Trophoblast cell (in vitro differentiated cells and primary cell): ENCODE measurements around the gene FKBP14.

ENCODE experiments used
- DNase-seq, 2 donors: peaks; one replicate each; pipeline ENCODE4 v3.0.0-alpha.2; 2016
- H2AFZ ChIP-seq: 2 replicates; pipeline ENCODE4 v1.6.1; 2013; ENCODE audit warnings: low read length, moderate library complexity, mild to moderate bottlenecking; ENCODE audit not compliant: insufficient read depth, poor library complexity
- H2AK5ac ChIP-seq: 2 replicates; pipeline ENCODE4 v1.6.1; 2013; ENCODE audit warnings: mild to moderate bottlenecking, low read length
- H2BK120ac ChIP-seq: 2 replicates; pipeline ENCODE4 v1.6.1; 2013; ENCODE audit warnings: low read length, mild to moderate bottlenecking, moderate library complexity; ENCODE audit not compliant: insufficient read depth, poor library complexity
- H2BK12ac ChIP-seq: 2 replicates; pipeline ENCODE4 v1.6.1; 2013; ENCODE audit warnings: mild to moderate bottlenecking, low read length, moderate library complexity
- H2BK5ac ChIP-seq: 2 replicates; pipeline ENCODE4 v1.6.1; 2013; ENCODE audit warnings: low read length, low read depth, moderate library complexity, mild to moderate bottlenecking; ENCODE audit not compliant: poor library complexity
- H3K14ac ChIP-seq: 2 replicates; pipeline ENCODE4 v1.6.1; 2013; ENCODE audit warnings: mild to moderate bottlenecking, low read length
- H3K18ac ChIP-seq: 2 replicates; pipeline ENCODE4 v1.6.1; 2013; ENCODE audit warnings: mild to moderate bottlenecking, low read length
- H3K23ac ChIP-seq: 2 replicates; pipeline ENCODE4 v1.6.1; 2013; ENCODE audit warnings: low read length
- H3K27ac ChIP-seq: 2 replicates; pipeline ENCODE4 v1.5.1; 2013; ENCODE audit warnings: low read depth, mild to moderate bottlenecking, inconsistent platforms, low read length, moderate library complexity
- H3K27me3 ChIP-seq: 2 replicates; pipeline ENCODE4 v1.6.1; 2013; ENCODE audit warnings: inconsistent platforms, mild to moderate bottlenecking, low read length, moderate library complexity; ENCODE audit not compliant: insufficient read depth
- H3K36me3 ChIP-seq, 2 experiments: 1 replicate in 1 of 2; 2 replicates in 1 of 2; pipeline ENCODE4 v1.6.1; 2013; ENCODE audit warnings: low read length in 2 of 2, mild to moderate bottlenecking in 2 of 2, moderate library complexity in 1 of 2; ENCODE audit not compliant: insufficient read depth in 2 of 2, control insufficient read depth in 1 of 2
- H3K4ac ChIP-seq: 2 replicates; pipeline ENCODE4 v1.6.1; 2013; ENCODE audit warnings: low read depth, mild to moderate bottlenecking, low read length, moderate library complexity
- H3K4me1 ChIP-seq, 2 experiments: 1 replicate in 1 of 2; 2 replicates in 1 of 2; pipeline ENCODE4 v1.6.1; 2013; ENCODE audit warnings: low read length in 2 of 2, mild to moderate bottlenecking in 2 of 2, moderate library complexity in 1 of 2; ENCODE audit not compliant: insufficient read depth in 2 of 2, control insufficient read depth in 1 of 2
- H3K4me2 ChIP-seq: 2 replicates; pipeline ENCODE4 v1.6.1; 2013; ENCODE audit warnings: inconsistent platforms, mild to moderate bottlenecking, low read length, moderate library complexity
- H3K4me3 ChIP-seq: 2 replicates; pipeline ENCODE4 v1.5.1; 2013; ENCODE audit warnings: mild to moderate bottlenecking, low read depth, low read length, inconsistent platforms
- H3K79me1 ChIP-seq: one replicate; pipeline ENCODE4 v1.6.1; 2013; ENCODE audit warnings: low read length
- H3K79me2 ChIP-seq: 2 replicates; pipeline ENCODE4 v1.6.1; 2013; ENCODE audit warnings: low read length, mild to moderate bottlenecking; ENCODE audit not compliant: control insufficient read depth, insufficient read depth, poor library complexity
- H3K9ac ChIP-seq: 2 replicates; pipeline ENCODE4 v1.6.1; 2013; ENCODE audit warnings: mild to moderate bottlenecking, low read length
- H3K9me3 ChIP-seq: 2 replicates; pipeline ENCODE4 v1.6.1; 2013; ENCODE audit warnings: low read depth, mild to moderate bottlenecking, control low read depth, inconsistent platforms, low read length; ENCODE audit not compliant: insufficient read depth
- H4K12ac ChIP-seq: 2 replicates; pipeline ENCODE4 v1.6.1; 2013; ENCODE audit warnings: low read depth, mild to moderate bottlenecking, low read length, moderate library complexity
- H4K8ac ChIP-seq: 2 replicates; pipeline ENCODE4 v1.6.1; 2013; ENCODE audit warnings: low read depth, mild to moderate bottlenecking, low read length, moderate library complexity
- H4K91ac ChIP-seq: one replicate; pipeline ENCODE4 v1.6.1; 2013; ENCODE audit warnings: low read depth, mild to moderate bottlenecking, low read length, moderate library complexity
- WGBS: extraction: QIAGEN DNeasy Blood & Tissue Kit; methylation state at CpG from one replicate; pipeline ENCODE4 v1.1.7; 2013; ENCODE audit warnings: missing lambda C conversion rate; ENCODE audit not compliant: insufficient read length, insufficient coverage; ENCODE audit errors: extremely low coverage; 5-methylcytosine and 5-hydroxymethylcytosine counted together

FKBP14 gene

GRCh38 chr7:29993140-29993539 is 33.4 kb downstream of the FKBP14 start:
- no peak overlapping the region for H3K23ac ChIP-seq
- WGBS, result no CpG with 5 or more reads among the region's 4 CpGs
- no peak overlapping the region for H3K4me3 ChIP-seq
- DNase-seq, result peak in 1 of 2 donors; percentile 22
- no peak overlapping the region for H2BK5ac ChIP-seq
- no peaks in the 10 kb centered on the region for H3K36me3 ChIP-seq
- H4K8ac ChIP-seq, result no peak overlapping the region
- H3K79me2 ChIP-seq, result peaks cover 9% of the 10 kb centered on the region
- H2AK5ac ChIP-seq, result no peak overlapping the region
- H3K9me3 ChIP-seq, result no peaks in the 10 kb centered on the region
- no peak overlapping the region for H2AFZ ChIP-seq
- H3K27me3 ChIP-seq, result peaks cover 3% of the 10 kb centered on the region
- peaks cover 18% of the 10 kb centered on the region for H3K79me1 ChIP-seq
- H3K4me1 ChIP-seq, result peaks cover 0 to 5% of the 10 kb centered on the region in 2 experiments
- no peak overlapping the region for H4K12ac ChIP-seq
- H3K9ac ChIP-seq, result no peak overlapping the region
- H3K14ac ChIP-seq, result no peak overlapping the region
- no peak overlapping the region for H3K27ac ChIP-seq
- no peak overlapping the region for H3K4me2 ChIP-seq
- no peak overlapping the region for H3K18ac ChIP-seq
- H3K4ac ChIP-seq, result no peak overlapping the region
- no peak overlapping the region for H2BK12ac ChIP-seq
- H2BK120ac ChIP-seq, result no peak overlapping the region
- H4K91ac ChIP-seq, result no peak overlapping the region

- H2BK12ac ChIP-seq, result no peak overlapping the region
- H3K4me3 ChIP-seq, result no peak overlapping the region
- no peak overlapping the region for H4K12ac ChIP-seq
- H2AFZ ChIP-seq, result no peak overlapping the region
- no peak for DNase-seq
- no peak overlapping the region for H3K14ac ChIP-seq
- H3K9ac ChIP-seq, result no peak overlapping the region
- no peak overlapping the region for H2BK5ac ChIP-seq
- peaks cover 12% of the 10 kb centered on the region for H3K79me2 ChIP-seq
- no peak overlapping the region for H4K8ac ChIP-seq
- no peak overlapping the region for H3K18ac ChIP-seq
- H2BK120ac ChIP-seq, result no peak overlapping the region
- no peak overlapping the region for H3K23ac ChIP-seq
- H3K27me3 ChIP-seq, result peaks cover 3% of the 10 kb centered on the region
- peaks cover 3 to 10% of the 10 kb centered on the region in 2 experiments for H3K4me1 ChIP-seq
- no peak overlapping the region for H3K4me2 ChIP-seq
- WGBS, result no CpG with 5 or more reads among the region's 5 CpGs
- H3K4ac ChIP-seq, result no peak overlapping the region
- H3K79me1 ChIP-seq, result peaks cover 20% of the 10 kb centered on the region
- no peaks in the 10 kb centered on the region for H3K9me3 ChIP-seq
- H3K36me3 ChIP-seq, result no peaks in the 10 kb centered on the region
- no peak overlapping the region for H2AK5ac ChIP-seq
- H3K27ac ChIP-seq, result no peak overlapping the region
- no peak overlapping the region for H4K91ac ChIP-seq
These were observed 34.6 kb downstream of the FKBP14 start for GRCh38 chr7:29991937-29992336.

GRCh38 chr7:29990931-29991330 is 35.6 kb downstream of the FKBP14 start:
- Histone ChIP-seq H2AFZ (no peak overlapping the region), H3K9me3 (no peaks in the 10 kb centered on the region), H3K9ac (no peak overlapping the region), H3K4ac (no peak overlapping the region), H3K4me1 (peaks cover 3 to 11% of the 10 kb centered on the region in 2 experiments), H2AK5ac (no peak overlapping the region), H3K79me2 (peaks cover 13% of the 10 kb centered on the region), H4K8ac (no peak overlapping the region), H3K79me1 (peaks cover 20% of the 10 kb centered on the region), H3K27me3 (peaks cover 3% of the 10 kb centered on the region), H2BK5ac (no peak overlapping the region), H4K91ac (no peak overlapping the region), H3K18ac (no peak overlapping the region), H3K27ac (no peak overlapping the region), H2BK120ac (no peak overlapping the region), H3K36me3 (no peaks in the 10 kb centered on the region), H3K23ac (no peak overlapping the region), H3K4me3 (no peak overlapping the region), H3K4me2 (no peak overlapping the region), H4K12ac (no peak overlapping the region), H2BK12ac (no peak overlapping the region), H3K14ac (no peak overlapping the region)
- no CpG with 5 or more reads among the region's 4 CpGs for WGBS
- no peak for DNase-seq

- Histone ChIP-seq H2BK120ac (peak within 1 kb of the TSS; percentile 89), H3K27ac (peak within 1 kb of the TSS; percentile 78), H3K27me3 (peaks cover 3% of the 10 kb centered on the region), H3K79me2 (peaks cover 13% of the 10 kb centered on the region), H3K9me3 (no peaks in the 10 kb centered on the region), H4K8ac (peak within 1 kb of the TSS; percentile 98), H2AK5ac (peak within 1 kb of the TSS; percentile 84), H2BK5ac (peak within 1 kb of the TSS; percentile 70), H3K4me3 (peak within 1 kb of the TSS; percentile 96), H2AFZ (peak within 1 kb of the TSS; percentile 82), H3K4ac (peak within 1 kb of the TSS; percentile 97), H3K23ac (no peak within 1 kb of the TSS), H3K4me2 (peak within 1 kb of the TSS; percentile 79), H4K12ac (peak within 1 kb of the TSS; percentile 89), H3K9ac (peak within 1 kb of the TSS; percentile 93), H2BK12ac (peak within 1 kb of the TSS; percentile 50), H4K91ac (peak within 1 kb of the TSS; percentile 91), H3K18ac (peak within 1 kb of the TSS; percentile 94), H3K79me1 (peaks cover 20% of the 10 kb centered on the region), H3K36me3 (no peaks in the 10 kb centered on the region), H3K4me1 (peaks cover 3 to 11% of the 10 kb centered on the region in 2 experiments), H3K14ac (peak within 1 kb of the TSS; percentile 99)
- peak in 1 of 2 donors; percentile 43 for DNase-seq
- WGBS, result no CpG with 5 or more reads among the region's 79 CpGs
These were observed 37.1 kb downstream of the FKBP14 start, which contains the start of gene SCRN1 for GRCh38 chr7:29989257-29989995. Gene SCRN1 (minus strand): TSS chr7:29989801. CDS start chr7:29969067, 20,734 bp downstream.
